ENCODE results near the gene RUNDC1.

GRCh38 chr17:43025290-43025657, 44.9 kb downstream of the RUNDC1 start:
- no peak for TF ChIP-seq SP2 (IDR thresholded peaks at IDR 0.05; ENCODE audit: low read length)
- no peak for TF ChIP-seq RBBP5 (IDR thresholded peaks at IDR 0.05; ENCODE audit: borderline replicate concordance, low read depth, low read length)
- TF ChIP-seq SUZ12 (IDR thresholded peaks at IDR 0.05; ENCODE audit: low read length) = no peak
- no peak for TF ChIP-seq CTCF (IDR thresholded peaks at IDR 0.05; ENCODE audit: control extremely low read depth in 1 of 3, insufficient read depth in 1 of 3, low read depth in 1 of 3, low read length in 3 of 3)
- TF ChIP-seq USF2 (IDR thresholded peaks at IDR 0.05; ENCODE audit: low read length) = no peak
- TF ChIP-seq CREB1 (IDR thresholded peaks at IDR 0.05) = peak; percentile 38; the same call in 1 of the 2 replicates
- no peak for TF ChIP-seq JUN (IDR thresholded peaks at IDR 0.05; ENCODE audit: low read depth, low read length)
